GM21619 (cell line): ENCODE data around the gene LMO7.
"Not testable (repeated sequence)": the region's sequence is repeated elsewhere in the genome, so short reads cannot be mapped to it uniquely, and the experiment has no call there.

Experiments
- ATAC-seq: cut with Tn5 transposase; IDR thresholded peaks from one replicate; pipeline ENCODE4 v1.9.1; 2021; ENCODE audit not compliant: unreplicated experiment

Gene LMO7

GRCh38 chr13:75695908-75696307, 59.8 kb downstream of the LMO7 start:
- peak; percentile 84 for ATAC-seq

GRCh38 chr13:75699062-75699461, 62.9 kb downstream of the LMO7 start:
- no peak for ATAC-seq

- not testable (repeated sequence) for ATAC-seq
These were observed 63.6 kb downstream of the LMO7 start for GRCh38 chr13:75699717-75700116.

GRCh38 chr13:75700552-75700951, 64.4 kb downstream of the LMO7 start:
- no peak for ATAC-seq

GRCh38 chr13:75702476-75702875, 66.3 kb downstream of the LMO7 start:
- ATAC-seq = no peak

- no peak for ATAC-seq
These were observed 67.6 kb downstream of the LMO7 start for GRCh38 chr13:75703769-75704168.

- ATAC-seq = no peak
These were observed 68.2 kb downstream of the LMO7 start for GRCh38 chr13:75704194-75704926.

GRCh38 chr13:75704927-75705288, 68.8 kb downstream of the LMO7 start:
- ATAC-seq = no peak

GRCh38 chr13:75705395-75705794, 69.3 kb downstream of the LMO7 start:
- no peak for ATAC-seq

GRCh38 chr13:75705908-75706307, 69.8 kb downstream of the LMO7 start:
- no peak for ATAC-seq

GRCh38 chr13:75713852-75714251, 77.7 kb downstream of the LMO7 start:
- no peak for ATAC-seq

GRCh38 chr13:75715601-75716523, 79.7 kb downstream of the LMO7 start:
- ATAC-seq = peak; percentile 94

GRCh38 chr13:75717525-75717924, 81.4 kb downstream of the LMO7 start:
- no peak for ATAC-seq

- no peak for ATAC-seq
These were observed 85.2 kb downstream of the LMO7 start for GRCh38 chr13:75721307-75721706.

- no peak for ATAC-seq
These were observed 87.8 kb downstream of the LMO7 start for GRCh38 chr13:75723901-75724300.

- no peak for ATAC-seq
These were observed 88.8 kb downstream of the LMO7 start for GRCh38 chr13:75724752-75725517.

GRCh38 chr13:75725736-75726135, 89.6 kb downstream of the LMO7 start:
- ATAC-seq = no peak

GRCh38 chr13:75726306-75726705, 90.2 kb downstream of the LMO7 start:
- ATAC-seq = no peak

- not testable (repeated sequence) for ATAC-seq
These were observed 97.0 kb downstream of the LMO7 start for GRCh38 chr13:75733113-75733512.

GRCh38 chr13:75736173-75736572, 100.0 kb downstream of the LMO7 start:
- no peak for ATAC-seq

GRCh38 chr13:75738841-75739240, 102.7 kb downstream of the LMO7 start:
- no peak for ATAC-seq
